ENCODE data around the gene FETUB. TPM values are rescaled to one million over a fixed set of nuclear protein-coding genes. Genes with fewer than 3 reads are reported as not detected.
"Not testable (repeated sequence)": the region's sequence is repeated elsewhere in the genome, so short reads cannot be mapped to it uniquely, and the experiment has no call there.

Gene FETUB
- total and polyA plus RNA-seq, 2 experiments from 2014 or later: 5.8 to 7.2 TPM

- WGBS (ENCODE audit: low lambda C conversion rate, missing lambda C conversion rate): 83% methylated on average over 2 of the region's 2 CpGs
- DNase-seq (ENCODE audit: low spot score): no peak
- H2AFZ ChIP-seq: no peak overlapping the region
- no peaks in the 10 kb centered on the region for H3K9me2 ChIP-seq (replicated peaks; ENCODE audit: insufficient read depth)
- H3K36me3 ChIP-seq (replicated peaks; ENCODE audit: insufficient read depth, low read depth): no peaks in the 10 kb centered on the region
- H3K27me3 ChIP-seq: no peaks in the 10 kb centered on the region
- no peaks in the 10 kb centered on the region for H4K20me1 ChIP-seq (ENCODE audit: insufficient read depth, poor library complexity, severe bottlenecking)
- no peaks in the 10 kb centered on the region for H3K9me3 ChIP-seq (ENCODE audit: low read depth)
- H3K4me2 ChIP-seq: no peak overlapping the region
- H3K4me3 ChIP-seq: no peak overlapping the region
- TF ChIP-seq EZH2phosphoT487 (IDR thresholded peaks at IDR 0.05; ENCODE audit: low read depth, severe bottlenecking, unreplicated experiment): no peak
- no peak for TF ChIP-seq EZH2 (IDR thresholded peaks at IDR 0.05; ENCODE audit: borderline replicate concordance)
- TF ChIP-seq CTCF (IDR thresholded peaks at IDR 0.05; ENCODE audit: poor library complexity): no peak
- no peaks in the 10 kb centered on the region for H3K4me1 ChIP-seq (ENCODE audit: insufficient read depth)
- no peaks in the 10 kb centered on the region for H3K79me2 ChIP-seq
- H3K27ac ChIP-seq: no peak overlapping the region
These were observed 56.3 kb downstream of the FETUB start for GRCh38 chr3:186696522-186696921.

GRCh38 chr3:186697510-186697909, 57.3 kb downstream of the FETUB start:
- H3K27me3 ChIP-seq: no peaks in the 10 kb centered on the region
- no peaks in the 10 kb centered on the region for H4K20me1 ChIP-seq (ENCODE audit: insufficient read depth, poor library complexity, severe bottlenecking)
- H3K9me2 ChIP-seq (replicated peaks; ENCODE audit: insufficient read depth): no peaks in the 10 kb centered on the region
- no peaks in the 10 kb centered on the region for H3K36me3 ChIP-seq (replicated peaks; ENCODE audit: insufficient read depth, low read depth)
- H3K79me2 ChIP-seq: no peaks in the 10 kb centered on the region
- WGBS (ENCODE audit: low lambda C conversion rate, missing lambda C conversion rate): 97% methylated on average over 4 of the region's 4 CpGs
- no peak overlapping the region for H3K4me3 ChIP-seq
- H3K9me3 ChIP-seq (ENCODE audit: low read depth): no peaks in the 10 kb centered on the region
- TF ChIP-seq CTCF (IDR thresholded peaks at IDR 0.05; ENCODE audit: poor library complexity) (no peak), EZH2 (IDR thresholded peaks at IDR 0.05; ENCODE audit: borderline replicate concordance) (no peak), EZH2phosphoT487 (IDR thresholded peaks at IDR 0.05; ENCODE audit: low read depth, severe bottlenecking, unreplicated experiment) (no peak)
- no peak overlapping the region for H3K4me2 ChIP-seq
- no peak overlapping the region for H3K27ac ChIP-seq
- H3K4me1 ChIP-seq (ENCODE audit: insufficient read depth): no peaks in the 10 kb centered on the region
- no peak for DNase-seq (ENCODE audit: low spot score)
- H2AFZ ChIP-seq: no peak overlapping the region

GRCh38 chr3:186700267-186700666, 60.1 kb downstream of the FETUB start:
- no peaks in the 10 kb centered on the region for H3K79me2 ChIP-seq
- no peak for DNase-seq (ENCODE audit: low spot score)
- H3K4me1 ChIP-seq (ENCODE audit: insufficient read depth): no peaks in the 10 kb centered on the region
- no peak overlapping the region for H3K4me3 ChIP-seq
- H4K20me1 ChIP-seq (ENCODE audit: insufficient read depth, poor library complexity, severe bottlenecking): no peaks in the 10 kb centered on the region
- no peaks in the 10 kb centered on the region for H3K36me3 ChIP-seq (replicated peaks; ENCODE audit: insufficient read depth, low read depth)
- H3K9me2 ChIP-seq (replicated peaks; ENCODE audit: insufficient read depth): no peaks in the 10 kb centered on the region
- no peak overlapping the region for H2AFZ ChIP-seq
- TF ChIP-seq EZH2phosphoT487 (IDR thresholded peaks at IDR 0.05; ENCODE audit: low read depth, severe bottlenecking, unreplicated experiment) (no peak), EZH2 (IDR thresholded peaks at IDR 0.05; ENCODE audit: borderline replicate concordance) (no peak)
- H3K27ac ChIP-seq: no peak overlapping the region
- no peaks in the 10 kb centered on the region for H3K27me3 ChIP-seq
- WGBS (ENCODE audit: low lambda C conversion rate, missing lambda C conversion rate): 89% methylated on average over 3 of the region's 3 CpGs
- no peaks in the 10 kb centered on the region for H3K9me3 ChIP-seq (ENCODE audit: low read depth)
- no peak overlapping the region for H3K4me2 ChIP-seq

- not testable (repeated sequence) for H3K79me2 ChIP-seq; H3K9me2 ChIP-seq (replicated peaks; ENCODE audit: insufficient read depth); H4K20me1 ChIP-seq (ENCODE audit: insufficient read depth, poor library complexity, severe bottlenecking); H3K4me1 ChIP-seq (ENCODE audit: insufficient read depth); H3K4me2 ChIP-seq; H3K27me3 ChIP-seq; H3K4me3 ChIP-seq; H2AFZ ChIP-seq; DNase-seq (ENCODE audit: low spot score); H3K9me3 ChIP-seq (ENCODE audit: low read depth); H3K36me3 ChIP-seq (replicated peaks; ENCODE audit: insufficient read depth, low read depth); H3K27ac ChIP-seq
These were observed 62.3 kb downstream of the FETUB start for GRCh38 chr3:186702451-186702850.

Small RNA genes lying within 50 kb of the gene (small RNA-seq; reads per million reads assigned to genes)
- not detected for gene RF00017

Other genes starting within 250 kb of the FETUB start
- 0.92 and 1.9 TPM in 2 replicates for gene CRYGS, start 96.0 kb upstream of the FETUB start, total RNA-seq
- 0.89 and 2.2 TPM in 2 replicates for gene CRYGS, start 96.0 kb upstream of the FETUB start, polyA plus RNA-seq
- 13.1 and 13.4 TPM in 2 replicates for gene TBCCD1, start 73.1 kb upstream of the FETUB start, total RNA-seq
- 13.5 and 14.9 TPM in 2 replicates for gene TBCCD1, start 73.1 kb upstream of the FETUB start, polyA plus RNA-seq
- gene DNAJB11, start 69.7 kb upstream of the FETUB start, total RNA-seq: 103 and 115 TPM in 2 replicates
- 148 and 149 TPM in 2 replicates for gene DNAJB11, start 69.7 kb upstream of the FETUB start, polyA plus RNA-seq
- 559 and 660 TPM in 2 replicates for gene AHSG, start 27.3 kb upstream of the FETUB start, total RNA-seq
- gene AHSG, start 27.3 kb upstream of the FETUB start, polyA plus RNA-seq: 328 and 568 TPM in 2 replicates
- 1.7 and 3.8 TPM in 2 replicates for gene HRG, start 25.6 kb downstream of the FETUB start, total RNA-seq
- 2.1 and 5.7 TPM in 2 replicates for gene HRG, start 25.6 kb downstream of the FETUB start, polyA plus RNA-seq
- gene KNG1, start 77.0 kb downstream of the FETUB start, total RNA-seq: 88.9 and 109 TPM in 2 replicates
- gene KNG1, start 77.0 kb downstream of the FETUB start, polyA plus RNA-seq: 32.3 and 57.4 TPM in 2 replicates
- 558 and 589 TPM in 2 replicates for gene EIF4A2, start 143.2 kb downstream of the FETUB start, total RNA-seq
- gene EIF4A2, start 143.2 kb downstream of the FETUB start, polyA plus RNA-seq: 155 and 195 TPM in 2 replicates
- 24.8 and 28.6 TPM in 2 replicates for gene RFC4, start 166.1 kb downstream of the FETUB start, total RNA-seq
- 14.9 and 22.3 TPM in 2 replicates for gene RFC4, start 166.1 kb downstream of the FETUB start, polyA plus RNA-seq
- gene ADIPOQ, start 202.3 kb downstream of the FETUB start, total RNA-seq: not detected in 2 replicates
- not detected in 2 replicates for gene ADIPOQ, start 202.3 kb downstream of the FETUB start, polyA plus RNA-seq